HepG2 (cell line): ENCODE data around the gene ANKRD12. TPM values are rescaled to one million over a fixed set of nuclear protein-coding genes. Genes with fewer than 3 reads are reported as not detected.

Experiments used
- ATAC-seq: fragments of 200-7000 bp; cut with Tn5 transposase; 3 replicates; pipeline ENCODE4 v1.9.1; 2020; ENCODE audit warnings: mild to moderate bottlenecking, moderate library complexity
- BruUV-seq: library from RNA; stranded (reverse); fragments of 400-500 nt; replicated peaks from 2 replicates; lab custom pipeline; 2021; lab: Mats Ljungman, UMichigan
- CTCF ChIA-PET: fragments of 300-600 bp; formaldehyde crosslinking; extraction: SDS; loops from one replicate; lab custom pipeline; 2021; ENCODE audit warnings: low total read pairs, inconsistent platforms, low intra/inter-chr PET ratio; lab: Yijun Ruan, JAX
- POLR2A ChIA-PET: fragments of 350-600 bp; sonication (Branson Sonifier 250); formaldehyde crosslinking; loops from one replicate; lab custom pipeline; 2020; ENCODE audit warnings: antibody characterized with exemption, inconsistent platforms; lab: Yijun Ruan, JAX
- DNase-seq: peaks from one replicate; pipeline ENCODE4 v3.0.0-alpha.2; 2015; ENCODE audit warnings: low spot score
- FAIRE-seq: peaks from 3 replicates; lab custom pipeline; 2011; peaks lifted over from hg19 to GRCh38; lab: Jason Lieb, UNC
- H2AFZ ChIP-seq: one replicate; pipeline ENCODE4 v1.6.1; 2011; ENCODE audit warnings: low read length, inconsistent platforms
- H3K27ac ChIP-seq: fragments of 300-600 bp; 3 replicates; pipeline ENCODE4 v1.8.0; 2011; ENCODE audit warnings: mixed run types, mild to moderate bottlenecking, mixed read lengths, low read length, inconsistent platforms; ENCODE audit not compliant: insufficient read depth; ENCODE audit errors: extremely low read length
- H3K27me3 ChIP-seq, 2 experiments: fragments of 200-600 bp in 1 of 2; 2 replicates in 1 of 2; 3 replicates in 1 of 2; pipeline versions ENCODE4 v1.6.0 to v1.8.0; 2011; ENCODE audit warnings: low read length in 2 of 2, mild to moderate bottlenecking in 2 of 2, moderate library complexity in 2 of 2, inconsistent platforms in 1 of 2; ENCODE audit not compliant: insufficient read depth in 2 of 2, control insufficient read depth in 1 of 2
- H3K36me3 ChIP-seq, 2 experiments: fragments of 200-600 bp in 1 of 2; replicated peaks in 1 of 2; 2 replicates in 1 of 2; 3 replicates in 1 of 2; pipeline versions ENCODE4 v1.5.1 to v1.8.0; 2011; ENCODE audit warnings: low read length in 2 of 2, inconsistent platforms in 1 of 2; ENCODE audit not compliant: insufficient read depth in 2 of 2, control insufficient read depth in 1 of 2
- H3K4me1 ChIP-seq: 2 replicates; pipeline ENCODE4 v1.5.1; 2012; ENCODE audit warnings: low read length, inconsistent platforms; ENCODE audit not compliant: insufficient read depth
- H3K4me2 ChIP-seq: 2 replicates; pipeline ENCODE4 v1.6.0; 2011; ENCODE audit warnings: low read depth, low read length, inconsistent platforms
- H3K4me3 ChIP-seq, 3 experiments: fragments of 200-600 bp in 1 of 3; sonication (generic), shearing (Covaris generic) in 1 of 3; replicated peaks in 1 of 3; 2 replicates each; pipeline ENCODE4 v1.5.1; 2011 to 2016; ENCODE audit warnings: low read length in 3 of 3, inconsistent platforms in 2 of 3, low read depth in 2 of 3, mild to moderate bottlenecking in 2 of 3, control low read depth in 1 of 3, mixed read lengths in 1 of 3; ENCODE audit not compliant: insufficient read depth in 1 of 3
- H3K79me2 ChIP-seq: one replicate; pipeline ENCODE4 v1.6.1; 2011; ENCODE audit warnings: low read length, inconsistent platforms; ENCODE audit not compliant: insufficient read depth
- H3K9ac ChIP-seq: 2 replicates; pipeline ENCODE4 v1.6.0; 2011; ENCODE audit warnings: mild to moderate bottlenecking, low read depth, low read length, inconsistent platforms; ENCODE audit not compliant: insufficient read depth
- H3K9me3 ChIP-seq: 2 replicates; pipeline ENCODE4 v1.5.1; 2012; ENCODE audit warnings: mild to moderate bottlenecking, low read length
- H4K20me1 ChIP-seq: 2 replicates; pipeline ENCODE4 v1.6.0; 2011; ENCODE audit warnings: inconsistent platforms, mild to moderate bottlenecking, low read length, moderate library complexity; ENCODE audit not compliant: insufficient read depth
- BHLHE40 ChIP-seq: IDR thresholded peaks from 2 replicates; pipeline ENCODE4 v1.6.1; 2011; ENCODE audit warnings: low read length, improper control_type of control experiment
- ELF1 ChIP-seq: sonication (generic); formaldehyde crosslinking; IDR thresholded peaks from 2 replicates; pipeline ENCODE4 v1.4.0; 2020; ENCODE audit warnings: missing genetic modification reagents
- HNRNPL ChIP-seq: fragments of 200-400 bp; formaldehyde crosslinking; IDR thresholded peaks from 2 replicates; pipeline ENCODE4 v1.6.1; 2017; ENCODE audit warnings: mild to moderate bottlenecking, low read depth, low read length
- HNRNPUL1 ChIP-seq: fragments of 200-400 bp; formaldehyde crosslinking; IDR thresholded peaks from 2 replicates; pipeline ENCODE4 v1.6.1; 2017; ENCODE audit warnings: low read depth, mild to moderate bottlenecking, low read length, moderate library complexity
- JARID2 ChIP-seq: sonication (generic); formaldehyde crosslinking; IDR thresholded peaks from 2 replicates; pipeline ENCODE4 v1.8.1; 2023; ENCODE audit warnings: missing genetic modification reagents, inconsistent platforms; ENCODE audit not compliant: insufficient replicate concordance
- JDP2 ChIP-seq: sonication (generic); formaldehyde crosslinking; IDR thresholded peaks from 2 replicates; pipeline ENCODE4 v1.8.1; 2022; ENCODE audit warnings: missing genetic modification reagents, borderline replicate concordance
- KAT7 ChIP-seq: IDR thresholded peaks from 2 replicates; pipeline ENCODE4 v1.6.1; 2018; ENCODE audit warnings: borderline replicate concordance, missing compliant biosample characterization
- RBAK ChIP-seq: sonication (generic); formaldehyde crosslinking; IDR thresholded peaks from 2 replicates; pipeline ENCODE4 v1.5.1; 2020; ENCODE audit warnings: mild to moderate bottlenecking, missing genetic modification reagents
- SP4 ChIP-seq: sonication (generic); formaldehyde crosslinking; IDR thresholded peaks from 2 replicates; pipeline ENCODE4 v1.8.1; 2023; ENCODE audit warnings: mild to moderate bottlenecking, missing genetic modification reagents
- SP5 ChIP-seq: IDR thresholded peaks from 2 replicates; pipeline ENCODE4 v1.6.1; 2016; ENCODE audit warnings: low read depth, borderline replicate concordance
- YEATS2 ChIP-seq: sonication (generic); formaldehyde crosslinking; IDR thresholded peaks from 2 replicates; pipeline ENCODE4 v1.4.0; 2020; ENCODE audit warnings: missing genetic modification reagents, borderline replicate concordance
- ZFP41 ChIP-seq: sonication (generic); formaldehyde crosslinking; IDR thresholded peaks from 2 replicates; pipeline ENCODE4 v1.4.0; 2020; ENCODE audit warnings: mild to moderate bottlenecking, missing genetic modification reagents, borderline replicate concordance
- ZMYM2 ChIP-seq: sonication (generic); formaldehyde crosslinking; IDR thresholded peaks from 2 replicates; pipeline ENCODE4 v1.8.0; 2022; ENCODE audit warnings: mild to moderate bottlenecking, missing genetic modification reagents
- ZNF138 ChIP-seq: sonication (generic); formaldehyde crosslinking; IDR thresholded peaks from 2 replicates; pipeline ENCODE4 v1.5.0; 2020; ENCODE audit warnings: mild to moderate bottlenecking, low read depth, missing genetic modification reagents
- ZSCAN31 ChIP-seq: sonication (generic); formaldehyde crosslinking; IDR thresholded peaks from 2 replicates; pipeline ENCODE4 v1.5.0; 2020; ENCODE audit warnings: low read depth, mild to moderate bottlenecking, missing genetic modification reagents
- WGBS: methylation state at CpG from one replicate; pipeline ENCODE4 v1.1.6; 2017; ENCODE audit warnings: low lambda C conversion rate; 5-methylcytosine and 5-hydroxymethylcytosine counted together
- in situ Hi-C: cut with HindIII; loops from 2 replicates; pipeline ENCODE4 v1.10.0; 2017; ENCODE audit warnings: low pct_unique_long_range_greater_than_20kb; ENCODE audit not compliant: extremely low pct_ligation_motif_present
- intact Hi-C: fragments of 100-400 bp; cut with micrococcal nuclease; formaldehyde crosslinking; loops from one replicate; pipeline ENCODE4 v1.10.0; 2022; ENCODE audit not compliant: unreplicated experiment
- polyA plus RNA-seq, 8 experiments: library from polyadenylated mRNA; depleted of rRNA in 3 of 8; stranded (reverse) in 7 of 8; unstranded in 1 of 8; fragments of >200 nt; fragmentation: Illumina TruSeq in 4 of 8; extraction: Trizol in 4 of 8; gene quantifications; 2 replicates each; pipeline versions ENCODE4 v1.2.1 to v1.2.3, GENCODE V29; 2011 to 2016; ENCODE audit warnings: low read depth in 4 of 8, missing spikeins in 1 of 8, mixed read lengths in 1 of 8; ENCODE audit not compliant: insufficient read depth in 1 of 8
- total RNA-seq, 5 experiments: library from RNA; depleted of rRNA; stranded (reverse); fragments of >200 nt; fragmentation: Illumina TruSeq; extraction: Trizol; gene quantifications; 2 replicates each; pipeline ENCODE4 v1.2.3, GENCODE V29; 2016; ENCODE audit warnings: low read depth in 1 of 5
- TF ChIP-seq, protein P1 (sequence below): IDR thresholded peaks from 2 replicates; pipeline ENCODE4 v1.4.0; 2020; ENCODE audit warnings: mild to moderate bottlenecking, missing genetic modification reagents

The ANKRD12 gene
- total and polyA plus RNA-seq, 2 of the 13 experiments (the other 11 are each of a cell fraction or from before 2014, with no cell fraction given), result 6.0 to 23.2 TPM

DNA sequence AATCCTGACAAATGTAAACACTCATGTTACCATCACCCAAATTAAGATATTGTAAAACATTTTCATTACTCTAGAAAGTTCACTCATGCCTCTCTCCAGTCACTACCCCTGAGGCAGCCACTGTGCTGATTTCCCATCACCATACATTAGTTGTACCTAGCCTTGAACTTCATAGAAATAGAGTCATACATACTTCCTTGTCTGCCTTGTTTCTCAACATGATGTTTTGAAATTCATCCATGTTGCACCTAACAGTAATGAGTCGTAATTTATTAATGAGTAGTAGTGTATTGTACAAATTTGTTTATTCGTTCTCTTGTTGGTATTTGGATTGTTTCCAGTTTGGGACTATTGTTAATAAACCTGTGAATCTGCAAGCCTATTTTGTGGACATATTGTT, 149.0 kb downstream of the ANKRD12 start:
- Histone ChIP-seq H2AFZ (no peak overlapping the region), H3K27me3 (no peaks in the 10 kb centered on the region), H3K4me1 (0 out of 2 replicates have a peak, but pooled peaks cover 5% of the 10 kb centered on the region), H3K4me2 (no peak overlapping the region), H3K36me3 (no peaks in the 10 kb centered on the region), H4K20me1 (no peaks in the 10 kb centered on the region), H3K4me3 (no peak overlapping the region), H3K9me3 (no peaks in the 10 kb centered on the region), H3K9ac (no peak overlapping the region), H3K27ac (no peak overlapping the region), H3K79me2 (no peaks in the 10 kb centered on the region)
- no peak for DNase-seq
- no peak for FAIRE-seq
- no TSS peak for BruUV-seq
- in situ Hi-C loops (no loop called here), intact Hi-C loops (no loop called here)
- ChIA-PET POLR2A (no interaction called here), CTCF (no interaction called here)
- 95% methylated on average over 2 of the region's 2 CpGs for WGBS
- ATAC-seq, result no peak
- TF ChIP-seq BHLHE40 (no peak), HNRNPUL1 (no peak), YEATS2 (CRISPR knock-in tag) (no peak), JARID2 (no peak), ZMYM2 (CRISPR knock-in tag) (no peak), ZFP41 (no peak), ZSCAN31 (CRISPR knock-in tag) (no peak), KAT7 (CRISPR knock-in tag) (no peak), SP5 (CRISPR knock-in tag) (no peak)

DNA sequence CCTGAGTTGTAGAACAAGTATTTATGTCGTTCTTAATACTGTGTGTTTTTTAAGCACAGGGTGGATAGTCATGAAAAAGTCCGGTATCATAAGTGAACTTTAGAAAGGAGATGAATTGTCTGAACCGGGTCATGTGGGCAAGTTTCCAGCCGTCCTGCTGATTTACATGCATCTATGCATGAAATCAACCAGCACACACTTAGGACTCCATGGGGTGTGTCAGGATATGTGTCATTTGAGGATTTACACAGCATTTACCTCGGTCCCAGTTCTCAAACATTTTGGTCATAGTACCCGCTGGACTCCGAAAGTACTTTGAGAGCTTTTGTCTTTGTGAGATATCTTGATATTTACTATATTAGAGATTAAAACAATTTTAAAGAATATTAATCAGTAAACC, 150.5 kb downstream of the ANKRD12 start:
- ChIA-PET CTCF (no interaction called here), POLR2A (no interaction called here)
- Histone ChIP-seq H3K79me2 (no peaks in the 10 kb centered on the region), H3K4me1 (0 out of 2 replicates have a peak, but pooled peaks cover 5% of the 10 kb centered on the region), H4K20me1 (no peaks in the 10 kb centered on the region), H3K27me3 (no peaks in the 10 kb centered on the region), H3K27ac (no peak overlapping the region), H3K9me3 (no peaks in the 10 kb centered on the region), H3K4me2 (no peak overlapping the region), H2AFZ (no peak overlapping the region), H3K9ac (no peak overlapping the region), H3K4me3 (no peak overlapping the region), H3K36me3 (no peaks in the 10 kb centered on the region)
- TF ChIP-seq, protein P1, sequence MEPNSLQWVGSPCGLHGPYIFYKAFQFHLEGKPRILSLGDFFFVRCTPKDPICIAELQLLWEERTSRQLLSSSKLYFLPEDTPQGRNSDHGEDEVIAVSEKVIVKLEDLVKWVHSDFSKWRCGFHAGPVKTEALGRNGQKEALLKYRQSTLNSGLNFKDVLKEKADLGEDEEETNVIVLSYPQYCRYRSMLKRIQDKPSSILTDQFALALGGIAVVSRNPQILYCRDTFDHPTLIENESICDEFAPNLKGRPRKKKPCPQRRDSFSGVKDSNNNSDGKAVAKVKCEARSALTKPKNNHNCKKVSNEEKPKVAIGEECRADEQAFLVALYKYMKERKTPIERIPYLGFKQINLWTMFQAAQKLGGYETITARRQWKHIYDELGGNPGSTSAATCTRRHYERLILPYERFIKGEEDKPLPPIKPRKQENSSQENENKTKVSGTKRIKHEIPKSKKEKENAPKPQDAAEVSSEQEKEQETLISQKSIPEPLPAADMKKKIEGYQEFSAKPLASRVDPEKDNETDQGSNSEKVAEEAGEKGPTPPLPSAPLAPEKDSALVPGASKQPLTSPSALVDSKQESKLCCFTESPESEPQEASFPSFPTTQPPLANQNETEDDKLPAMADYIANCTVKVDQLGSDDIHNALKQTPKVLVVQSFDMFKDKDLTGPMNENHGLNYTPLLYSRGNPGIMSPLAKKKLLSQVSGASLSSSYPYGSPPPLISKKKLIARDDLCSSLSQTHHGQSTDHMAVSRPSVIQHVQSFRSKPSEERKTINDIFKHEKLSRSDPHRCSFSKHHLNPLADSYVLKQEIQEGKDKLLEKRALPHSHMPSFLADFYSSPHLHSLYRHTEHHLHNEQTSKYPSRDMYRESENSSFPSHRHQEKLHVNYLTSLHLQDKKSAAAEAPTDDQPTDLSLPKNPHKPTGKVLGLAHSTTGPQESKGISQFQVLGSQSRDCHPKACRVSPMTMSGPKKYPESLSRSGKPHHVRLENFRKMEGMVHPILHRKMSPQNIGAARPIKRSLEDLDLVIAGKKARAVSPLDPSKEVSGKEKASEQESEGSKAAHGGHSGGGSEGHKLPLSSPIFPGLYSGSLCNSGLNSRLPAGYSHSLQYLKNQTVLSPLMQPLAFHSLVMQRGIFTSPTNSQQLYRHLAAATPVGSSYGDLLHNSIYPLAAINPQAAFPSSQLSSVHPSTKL (CRISPR knock-in tag), result no peak
- TF ChIP-seq JDP2 (CRISPR knock-in tag) (no peak), ZNF138 (CRISPR knock-in tag) (no peak), ELF1 (CRISPR knock-in tag) (no peak), HNRNPL (no peak), SP4 (CRISPR knock-in tag) (no peak), RBAK (CRISPR knock-in tag) (no peak)
- ATAC-seq (no peak), FAIRE-seq (no peak), DNase-seq (no peak)
- 76% methylated on average over 7 of the region's 7 CpGs for WGBS
- in situ Hi-C loops, result no loop called here
- intact Hi-C loops, result no loop called here
- no TSS peak for BruUV-seq
